ENCODE results near the gene CCDC40. TPM values are rescaled to one million over a fixed set of nuclear protein-coding genes. Genes with fewer than 3 reads are reported as not detected.
A peak's percentile ranks its signal among the peaks of the same experiment; 100 is the strongest.
"Not testable (repeated sequence)": the region's sequence is repeated elsewhere in the genome, so short reads cannot be mapped to it uniquely, and the experiment has no call there.

CCDC40 gene
- total RNA-seq, 1 donor from 2014 or later: 7.7 TPM

GRCh38 chr17:80036715-80037477 is 454 bp downstream of the CCDC40 start:
- peak; percentile 51 for DNase-seq (ENCODE audit: low spot score)
- Mint-ChIP-seq H3K36me3 (ENCODE audit: low read depth, unreplicated experiment) (peaks cover 18% of the 10 kb centered on the region), H3K27ac (ENCODE audit: unreplicated experiment) (peak overlapping the region; percentile 98), H3K9me3 (ENCODE audit: unreplicated experiment) (no peaks in the 10 kb centered on the region), H3K4me3 (ENCODE audit: unreplicated experiment) (peak overlapping the region; percentile 93), H3K27me3 (ENCODE audit: unreplicated experiment) (peaks cover 14% of the 10 kb centered on the region), H3K4me1 (ENCODE audit: unreplicated experiment) (peaks cover 44% of the 10 kb centered on the region)
- no peak for TF ChIP-seq CTCF (IDR thresholded peaks at IDR 0.05; ENCODE audit: unreplicated experiment)

- no peak for TF ChIP-seq CTCF (IDR thresholded peaks at IDR 0.05; ENCODE audit: unreplicated experiment)
- no peak overlapping the region for H3K4me3 Mint-ChIP-seq (ENCODE audit: unreplicated experiment)
- H3K9me3 Mint-ChIP-seq (ENCODE audit: unreplicated experiment): no peaks in the 10 kb centered on the region
- peaks cover 11% of the 10 kb centered on the region for H3K27me3 Mint-ChIP-seq (ENCODE audit: unreplicated experiment)
- peaks cover 19% of the 10 kb centered on the region for H3K36me3 Mint-ChIP-seq (ENCODE audit: low read depth, unreplicated experiment)
- H3K27ac Mint-ChIP-seq (ENCODE audit: unreplicated experiment): no peak overlapping the region
- peaks cover 7% of the 10 kb centered on the region for H3K4me1 Mint-ChIP-seq (ENCODE audit: unreplicated experiment)
- DNase-seq (ENCODE audit: low spot score): no peak
These were observed 7.5 kb downstream of the CCDC40 start for GRCh38 chr17:80043963-80044362.

- H3K36me3 Mint-ChIP-seq (ENCODE audit: low read depth, unreplicated experiment): peaks cover 17% of the 10 kb centered on the region
- H3K4me1 Mint-ChIP-seq (ENCODE audit: unreplicated experiment): no peaks in the 10 kb centered on the region
- TF ChIP-seq CTCF (IDR thresholded peaks at IDR 0.05; ENCODE audit: unreplicated experiment): no peak
- no peaks in the 10 kb centered on the region for H3K9me3 Mint-ChIP-seq (ENCODE audit: unreplicated experiment)
- DNase-seq (ENCODE audit: low spot score): no peak
- H3K27ac Mint-ChIP-seq (ENCODE audit: unreplicated experiment): no peak overlapping the region
- no peak overlapping the region for H3K4me3 Mint-ChIP-seq (ENCODE audit: unreplicated experiment)
- peaks cover 11% of the 10 kb centered on the region for H3K27me3 Mint-ChIP-seq (ENCODE audit: unreplicated experiment)
These were observed 9.3 kb downstream of the CCDC40 start for GRCh38 chr17:80045703-80046102.

GRCh38 chr17:80046709-80047108 is 10.3 kb downstream of the CCDC40 start:
- H3K4me3 Mint-ChIP-seq (ENCODE audit: unreplicated experiment); H3K27ac Mint-ChIP-seq (ENCODE audit: unreplicated experiment); H3K4me1 Mint-ChIP-seq (ENCODE audit: unreplicated experiment); H3K9me3 Mint-ChIP-seq (ENCODE audit: unreplicated experiment); H3K27me3 Mint-ChIP-seq (ENCODE audit: unreplicated experiment); DNase-seq (ENCODE audit: low spot score): not testable (repeated sequence)
- peaks cover 22% of the 10 kb centered on the region for H3K36me3 Mint-ChIP-seq (ENCODE audit: low read depth, unreplicated experiment)

- Mint-ChIP-seq H3K4me1 (ENCODE audit: unreplicated experiment) (no peaks in the 10 kb centered on the region), H3K27me3 (ENCODE audit: unreplicated experiment) (peaks cover 7% of the 10 kb centered on the region), H3K36me3 (ENCODE audit: low read depth, unreplicated experiment) (peaks cover 24% of the 10 kb centered on the region), H3K9me3 (ENCODE audit: unreplicated experiment) (no peaks in the 10 kb centered on the region), H3K4me3 (ENCODE audit: unreplicated experiment) (no peak overlapping the region), H3K27ac (ENCODE audit: unreplicated experiment) (no peak overlapping the region)
- TF ChIP-seq CTCF (IDR thresholded peaks at IDR 0.05; ENCODE audit: unreplicated experiment): no peak
- DNase-seq (ENCODE audit: low spot score): no peak
These were observed 10.7 kb downstream of the CCDC40 start for GRCh38 chr17:80047176-80047575.
